IPS-15b (cell line): ENCODE measurements around the gene GK.
"Not testable (repeated sequence)": the region's sequence is repeated elsewhere in the genome, so short reads cannot be mapped to it uniquely, and the experiment has no call there.

ENCODE experiments used
- H3K27me3 ChIP-seq: one replicate; pipeline ENCODE4 v1.6.1; 2013; ENCODE audit warnings: low read length; ENCODE audit not compliant: control insufficient read depth, insufficient read depth
- H3K36me3 ChIP-seq: one replicate; pipeline ENCODE4 v1.6.1; 2013; ENCODE audit warnings: low read length; ENCODE audit not compliant: control insufficient read depth, insufficient read depth
- H3K4me1 ChIP-seq: one replicate; pipeline ENCODE4 v1.6.1; 2013; ENCODE audit warnings: mild to moderate bottlenecking, low read length; ENCODE audit not compliant: control insufficient read depth, insufficient read depth
- H3K4me3 ChIP-seq: one replicate; pipeline ENCODE4 v1.5.1; 2013; ENCODE audit warnings: low read depth, low read length
- H3K9ac ChIP-seq: one replicate; pipeline ENCODE4 v1.6.1; 2013; ENCODE audit warnings: low read depth, mild to moderate bottlenecking, low read length
- H3K9me3 ChIP-seq: one replicate; pipeline ENCODE4 v1.6.1; 2013; ENCODE audit warnings: mild to moderate bottlenecking, low read length; ENCODE audit not compliant: control insufficient read depth, insufficient read depth

Gene GK

DNA sequence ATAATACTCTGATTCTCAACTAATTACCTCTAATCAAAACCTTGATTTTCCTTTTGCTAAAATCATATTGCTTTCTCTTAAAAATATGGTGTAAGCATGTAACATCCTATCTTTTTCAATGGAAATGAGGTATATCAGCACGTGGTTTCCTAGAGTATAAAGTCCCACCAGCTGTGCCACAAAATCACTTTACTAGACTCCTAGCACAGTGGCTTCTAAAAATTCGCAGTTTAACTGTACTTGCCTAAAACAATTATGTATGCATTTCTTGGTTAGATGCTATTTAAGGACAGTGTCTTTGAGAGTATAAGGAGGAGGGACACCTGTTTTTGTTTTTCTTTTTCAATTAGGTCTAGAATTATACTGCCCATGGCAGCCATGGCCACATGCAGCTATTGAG is 62.8 kb downstream of the GK start:
- H3K36me3 ChIP-seq = no peaks in the 10 kb centered on the region

GRCh38 chrX:30733852-30734660 is 80.8 kb downstream of the GK start:
- Histone ChIP-seq H3K9ac (no peak overlapping the region), H3K4me3 (no peak overlapping the region), H3K27me3 (no peaks in the 10 kb centered on the region), H3K9me3 (no peaks in the 10 kb centered on the region), H3K4me1 (no peaks in the 10 kb centered on the region), H3K36me3 (no peaks in the 10 kb centered on the region)

More for the DNA sequence above, 62.8 kb downstream of the GK start:
- H3K4me1 ChIP-seq = no peaks in the 10 kb centered on the region
- no peak overlapping the region for H3K9ac ChIP-seq
- no peak overlapping the region for H3K4me3 ChIP-seq
- H3K27me3 ChIP-seq = no peaks in the 10 kb centered on the region
- H3K9me3 ChIP-seq = no peaks in the 10 kb centered on the region

DNA sequence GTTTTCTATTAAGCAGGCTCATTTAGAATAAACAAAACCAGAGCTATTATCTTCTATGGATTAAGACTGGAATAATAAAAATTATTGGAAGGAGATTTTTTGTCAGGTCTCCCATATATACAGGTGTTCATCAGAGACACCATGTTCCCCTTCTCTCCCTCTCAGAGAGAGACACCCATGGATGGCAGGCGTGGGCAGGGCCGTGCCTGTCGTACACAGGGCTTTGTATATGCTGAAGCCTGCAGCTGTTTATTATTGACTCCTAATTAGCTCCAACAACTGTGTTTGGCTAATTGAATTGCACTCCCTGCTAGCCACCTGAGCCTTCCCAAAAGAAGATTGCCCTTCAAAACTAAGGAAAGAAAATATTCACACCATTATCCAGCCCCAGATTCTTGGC is 81.6 kb downstream of the GK start:
- no peak overlapping the region for H3K4me3 ChIP-seq
- no peaks in the 10 kb centered on the region for H3K27me3 ChIP-seq
- no peak overlapping the region for H3K9ac ChIP-seq

DNA sequence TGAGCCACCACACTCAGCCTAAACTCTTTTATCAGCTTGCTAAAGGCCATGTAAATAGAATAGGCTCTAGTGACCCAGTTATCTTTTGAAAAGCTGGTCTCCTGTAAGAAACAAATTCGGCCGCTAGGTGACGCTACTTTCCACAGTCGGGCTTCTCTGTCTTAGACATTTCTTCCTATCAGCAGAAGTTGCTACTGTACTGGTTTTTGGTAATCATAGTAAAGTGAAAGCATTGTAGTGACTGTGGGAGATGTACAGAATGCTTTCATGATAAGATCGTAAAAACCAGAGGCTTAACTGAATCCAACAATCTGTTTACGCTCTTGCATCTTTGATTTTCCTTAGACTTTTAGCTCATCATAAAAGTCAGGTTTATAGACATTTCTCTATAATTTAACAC is 82.6 kb downstream of the GK start:
- Histone ChIP-seq H3K36me3 (no peaks in the 10 kb centered on the region), H3K27me3 (no peaks in the 10 kb centered on the region), H3K4me3 (no peak overlapping the region), H3K9me3 (no peaks in the 10 kb centered on the region), H3K4me1 (peaks cover 2% of the 10 kb centered on the region), H3K9ac (no peak overlapping the region)

More for the DNA sequence above, 81.6 kb downstream of the GK start:
- Histone ChIP-seq H3K36me3 (no peaks in the 10 kb centered on the region), H3K4me1 (no peaks in the 10 kb centered on the region), H3K9me3 (no peaks in the 10 kb centered on the region)

GRCh38 chrX:30741545-30741944 is 88.3 kb downstream of the GK start:
- no peak overlapping the region for H3K4me3 ChIP-seq
- no peak overlapping the region for H3K9ac ChIP-seq
- H3K9me3 ChIP-seq = no peaks in the 10 kb centered on the region
- H3K36me3 ChIP-seq = no peaks in the 10 kb centered on the region
- peaks cover 4% of the 10 kb centered on the region for H3K4me1 ChIP-seq
- no peaks in the 10 kb centered on the region for H3K27me3 ChIP-seq

DNA sequence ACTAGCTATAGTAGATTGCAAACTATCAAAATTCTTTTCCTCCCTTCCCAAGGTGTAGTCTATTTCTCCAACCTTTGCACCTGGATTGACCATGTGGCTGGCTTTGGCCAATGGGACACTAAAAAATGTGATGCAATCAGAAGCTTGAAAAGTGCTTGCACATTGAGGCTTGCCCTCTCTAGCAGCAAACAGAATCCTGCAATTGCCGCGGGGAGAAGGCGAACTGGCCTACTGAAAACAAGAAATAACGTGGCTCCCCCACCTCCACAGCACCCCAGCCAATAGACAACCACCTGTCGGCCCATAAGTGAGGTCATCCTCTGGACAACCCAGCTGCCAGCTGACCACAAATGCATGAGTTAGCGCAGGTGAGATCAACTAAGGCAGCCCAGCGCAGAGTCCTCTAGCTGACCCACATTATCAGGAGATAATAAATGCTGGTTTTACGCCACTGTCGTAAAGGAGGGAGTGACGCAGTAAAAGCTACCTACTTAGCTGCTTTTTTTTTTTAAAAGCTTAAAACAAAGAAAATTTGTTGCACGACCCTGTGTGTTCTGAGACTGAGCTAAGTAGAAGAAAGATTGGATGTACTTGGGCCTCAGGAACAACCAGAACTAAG is 95.2 kb downstream of the GK start:
- Histone ChIP-seq H3K4me1 (no peaks in the 10 kb centered on the region), H3K9me3 (no peaks in the 10 kb centered on the region), H3K4me3 (no peak overlapping the region), H3K9ac (no peak overlapping the region), H3K36me3 (no peaks in the 10 kb centered on the region), H3K27me3 (no peaks in the 10 kb centered on the region)

GRCh38 chrX:30751497-30751896 is 98.3 kb downstream of the GK start:
- Histone ChIP-seq H3K9ac (no peak overlapping the region), H3K4me3 (no peak overlapping the region), H3K4me1 (no peaks in the 10 kb centered on the region)

GRCh38 chrX:30762755-30763154 is 109.5 kb downstream of the GK start:
- Histone ChIP-seq H3K36me3 (no peaks in the 10 kb centered on the region), H3K27me3 (no peaks in the 10 kb centered on the region), H3K9me3 (no peaks in the 10 kb centered on the region), H3K9ac (no peak overlapping the region), H3K4me1 (no peaks in the 10 kb centered on the region), H3K4me3 (no peak overlapping the region)

More at GRCh38 chrX:30751497-30751896, 98.3 kb downstream of the GK start:
- Histone ChIP-seq H3K36me3 (peaks cover 2% of the 10 kb centered on the region), H3K9me3 (no peaks in the 10 kb centered on the region), H3K27me3 (no peaks in the 10 kb centered on the region)

GRCh38 chrX:30773764-30774163 is 120.5 kb downstream of the GK start:
- not testable (repeated sequence) for H3K4me1 ChIP-seq, H3K36me3 ChIP-seq, H3K9ac ChIP-seq, H3K27me3 ChIP-seq, H3K9me3 ChIP-seq, H3K4me3 ChIP-seq

GRCh38 chrX:30777575-30777974 is 124.4 kb downstream of the GK start:
- H3K36me3 ChIP-seq = no peaks in the 10 kb centered on the region
- H3K9me3 ChIP-seq = no peaks in the 10 kb centered on the region
- no peaks in the 10 kb centered on the region for H3K4me1 ChIP-seq
- H3K27me3 ChIP-seq = no peaks in the 10 kb centered on the region
- no peak overlapping the region for H3K4me3 ChIP-seq
- no peak overlapping the region for H3K9ac ChIP-seq

DNA sequence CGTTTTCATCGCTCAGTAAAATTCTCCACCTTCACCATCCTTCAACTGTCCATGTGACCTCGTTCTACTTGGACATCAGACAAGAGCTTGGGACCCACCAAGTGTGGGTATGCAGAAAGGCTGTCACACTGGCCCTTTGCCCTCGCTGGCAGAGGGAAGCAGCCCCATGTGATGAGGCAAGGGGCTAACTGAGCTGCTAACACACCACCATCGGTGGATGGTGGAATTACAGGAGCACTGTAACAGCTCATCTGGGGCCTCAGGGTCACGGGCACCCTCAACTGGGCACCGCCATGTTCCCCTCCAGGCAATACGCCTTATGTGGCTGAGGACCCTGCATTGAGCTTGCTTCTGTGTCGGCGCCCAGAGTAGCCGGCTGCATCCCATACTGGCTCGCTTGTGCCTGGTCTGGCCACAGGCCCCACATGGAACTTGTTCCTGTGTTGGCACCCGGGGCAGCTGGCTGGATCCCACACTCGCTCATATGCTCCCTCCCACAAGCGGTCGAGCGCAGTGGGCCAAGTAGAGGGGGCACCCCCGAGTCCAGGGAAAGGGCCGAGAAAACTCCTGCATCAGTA is 126.3 kb downstream of the GK start:
- H3K36me3 ChIP-seq = no peaks in the 10 kb centered on the region
- H3K4me3 ChIP-seq = no peak overlapping the region
- no peak overlapping the region for H3K9ac ChIP-seq
- H3K9me3 ChIP-seq = no peaks in the 10 kb centered on the region
- no peaks in the 10 kb centered on the region for H3K4me1 ChIP-seq
- H3K27me3 ChIP-seq = no peaks in the 10 kb centered on the region
